GM18909 (cell line): ENCODE measurements around the gene TWNK.

Experiments
- ATAC-seq: cut with Tn5 transposase; IDR thresholded peaks from one replicate; pipeline ENCODE4 v1.9.1; 2021; ENCODE audit warnings: mild to moderate bottlenecking; ENCODE audit not compliant: unreplicated experiment, poor library complexity

Gene TWNK

DNA sequence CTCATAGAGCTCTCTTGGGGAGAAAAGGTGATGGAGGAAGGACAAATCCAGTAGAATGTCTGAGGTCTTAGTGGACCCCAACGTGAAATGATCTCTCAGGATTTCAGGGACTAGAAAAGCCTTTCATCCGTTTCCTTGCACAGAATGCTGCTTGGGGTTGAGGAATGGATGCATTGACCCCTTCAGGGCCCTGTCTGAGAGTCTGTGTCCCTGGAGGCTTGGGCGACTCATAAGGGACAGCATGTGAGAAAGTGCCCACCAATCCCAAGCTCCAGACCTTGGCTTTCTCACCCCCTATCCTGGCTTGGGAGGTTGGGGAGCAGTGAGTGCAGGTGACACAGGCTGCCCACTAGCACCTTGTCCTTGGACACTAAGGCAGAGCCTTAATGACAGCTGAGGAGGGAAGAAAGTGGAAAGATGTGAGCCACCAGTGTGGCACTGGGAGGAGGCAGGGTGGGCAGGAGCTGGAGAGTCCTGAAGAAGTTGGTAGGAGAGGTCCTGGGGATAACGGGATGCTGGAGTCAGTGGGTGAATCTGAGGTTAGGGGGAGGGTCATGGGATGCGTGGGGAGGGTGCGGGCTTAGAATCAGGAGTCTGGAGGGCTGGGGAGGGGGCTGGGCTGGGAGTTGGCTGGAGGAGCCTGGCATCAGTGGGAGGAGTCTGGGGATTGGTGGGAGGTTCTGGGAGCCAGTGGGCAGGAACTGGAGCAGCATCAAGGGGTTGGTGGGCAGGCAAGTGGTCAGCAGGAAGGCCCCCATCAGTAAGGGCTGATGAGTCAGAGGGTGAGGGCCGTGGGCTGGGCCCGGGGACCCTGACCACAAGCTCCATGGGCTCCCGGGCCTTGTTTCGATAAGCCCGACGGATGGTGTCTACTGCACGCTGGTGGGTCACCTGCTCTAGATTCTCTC, 20.8 kb downstream of the TWNK start:
- no peak for ATAC-seq

DNA sequence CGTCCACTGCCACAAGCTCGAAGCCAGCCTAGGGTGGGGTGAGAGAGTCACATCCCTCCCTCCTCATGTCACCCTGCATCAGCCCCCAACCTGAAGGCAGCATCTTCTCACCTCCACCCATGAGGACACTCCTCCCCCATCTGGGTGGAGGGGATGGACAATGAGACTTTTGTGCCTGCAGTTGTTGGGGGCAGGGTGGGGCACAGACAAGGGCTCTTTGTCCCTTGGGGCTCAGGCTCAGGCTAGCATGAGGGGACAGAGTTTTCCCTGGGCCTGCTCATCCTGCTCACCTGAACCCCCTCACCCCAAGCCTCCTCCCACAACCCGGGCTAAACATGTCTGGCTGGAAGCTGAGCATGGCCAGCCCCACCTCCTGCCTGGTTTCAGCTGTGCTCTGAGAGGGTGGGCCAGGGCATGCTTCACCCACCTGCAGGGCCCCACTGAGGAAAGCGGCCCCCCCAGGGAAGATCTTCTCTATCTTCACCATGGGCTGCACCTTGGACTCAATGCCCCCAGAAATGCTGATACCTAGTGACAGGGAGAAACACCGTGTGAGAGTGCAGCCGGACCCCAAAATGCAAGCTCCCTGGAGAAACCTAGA, 21.6 kb downstream of the TWNK start:
- no peak for ATAC-seq

DNA sequence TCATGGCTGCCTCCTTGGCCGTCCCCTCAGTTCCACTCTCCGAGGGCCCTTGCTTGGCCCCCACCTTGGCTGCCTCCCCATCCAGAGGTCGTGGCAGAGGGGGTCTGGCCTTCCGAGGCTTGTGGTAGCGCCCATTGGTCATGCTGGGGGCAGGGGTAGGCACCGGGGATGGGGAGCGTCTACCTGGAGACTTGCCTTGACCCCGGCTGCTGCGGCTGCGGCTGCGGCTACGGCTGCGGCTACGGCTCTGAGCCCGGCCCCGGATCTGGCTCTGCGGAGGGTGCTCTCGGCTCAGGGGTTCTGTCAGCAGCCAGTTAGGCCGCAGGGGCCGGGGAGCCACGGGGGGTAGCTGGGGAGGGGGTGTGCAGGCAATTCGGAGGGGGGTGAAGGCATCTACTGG, 23.0 kb downstream of the TWNK start:
- no peak for ATAC-seq

DNA sequence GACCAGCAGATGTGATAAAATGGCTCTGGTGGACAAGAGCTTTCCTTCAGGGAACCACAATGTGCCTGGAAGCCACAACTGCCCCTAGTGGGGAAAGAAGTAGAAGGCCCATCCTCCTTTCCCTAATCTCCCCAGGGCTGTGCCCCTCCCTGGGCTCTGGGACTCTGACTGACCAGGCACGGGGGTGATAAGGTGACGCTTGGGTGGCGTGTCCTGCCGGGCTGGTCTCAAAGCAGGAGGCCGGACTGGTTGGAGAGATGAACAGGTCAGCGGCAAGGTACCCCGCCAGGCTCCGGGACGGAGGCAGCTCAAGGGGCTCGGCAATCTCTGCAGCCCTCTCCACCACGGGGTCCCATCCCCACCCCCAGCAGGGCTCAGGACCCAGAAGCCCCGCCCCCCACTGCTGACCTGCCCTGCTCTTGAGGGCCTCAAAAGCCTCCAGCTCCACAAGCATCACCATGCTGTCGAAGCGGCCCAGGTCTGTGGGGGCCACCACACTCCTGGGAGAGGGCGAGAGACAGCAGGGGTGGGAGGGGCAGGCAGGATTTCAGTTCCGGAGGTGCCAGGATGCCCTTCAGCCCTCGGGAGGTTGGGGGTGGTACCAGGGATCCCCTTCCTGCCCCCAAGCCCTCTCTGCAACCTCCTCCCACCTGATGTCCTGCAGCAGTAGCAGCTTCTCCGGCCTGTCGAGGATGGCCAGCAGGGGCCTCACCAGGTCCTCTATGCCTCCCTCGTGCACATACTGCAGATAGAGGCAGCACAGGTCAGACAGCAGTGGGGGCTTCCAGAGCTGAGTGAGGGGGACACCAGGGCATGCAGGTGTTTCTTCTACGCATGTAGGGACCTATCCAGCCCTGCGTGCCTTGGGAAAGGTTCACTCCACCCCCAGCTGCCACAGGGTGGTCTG, 24.4 kb downstream of the TWNK start:
- no peak for ATAC-seq

DNA sequence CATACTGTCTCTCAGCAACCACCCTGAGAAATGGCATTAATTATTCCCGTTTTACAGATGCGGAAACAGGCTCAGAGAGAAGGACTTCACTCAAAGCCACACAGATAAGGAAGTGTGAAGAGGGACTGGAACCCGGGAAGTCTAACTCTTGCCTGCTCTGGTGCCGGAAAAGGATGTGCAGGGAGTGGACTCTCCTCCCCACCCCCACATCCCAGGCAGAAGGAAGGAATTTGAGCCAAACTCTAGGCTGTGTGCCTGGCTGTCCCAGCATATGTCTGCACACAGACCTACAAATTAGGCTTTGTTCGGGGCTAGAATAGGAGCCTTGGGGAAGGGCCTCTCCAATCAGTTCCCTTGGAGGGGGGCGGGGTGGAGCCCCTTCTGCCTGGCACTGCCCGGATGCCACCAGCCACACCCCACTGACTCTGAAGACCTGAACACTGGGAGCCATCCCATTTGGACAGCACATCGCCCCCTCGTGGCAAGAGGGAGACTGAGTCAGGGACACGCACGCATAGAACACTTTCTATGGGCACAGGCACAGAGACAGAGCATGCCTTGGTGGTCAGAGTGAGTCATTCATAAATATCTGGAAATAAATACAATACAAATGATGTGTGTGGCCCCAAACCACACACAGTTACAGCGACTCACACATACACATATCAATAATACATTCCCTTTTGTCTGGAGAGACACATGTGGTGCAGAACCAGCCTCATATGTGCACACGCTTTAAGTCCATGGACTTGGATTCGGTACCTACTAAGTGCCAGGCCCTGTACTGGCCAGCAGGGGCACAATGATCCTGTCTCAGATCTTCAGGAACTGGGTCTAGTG, 25.4 kb downstream of the TWNK start:
- peak; percentile 76 for ATAC-seq

DNA sequence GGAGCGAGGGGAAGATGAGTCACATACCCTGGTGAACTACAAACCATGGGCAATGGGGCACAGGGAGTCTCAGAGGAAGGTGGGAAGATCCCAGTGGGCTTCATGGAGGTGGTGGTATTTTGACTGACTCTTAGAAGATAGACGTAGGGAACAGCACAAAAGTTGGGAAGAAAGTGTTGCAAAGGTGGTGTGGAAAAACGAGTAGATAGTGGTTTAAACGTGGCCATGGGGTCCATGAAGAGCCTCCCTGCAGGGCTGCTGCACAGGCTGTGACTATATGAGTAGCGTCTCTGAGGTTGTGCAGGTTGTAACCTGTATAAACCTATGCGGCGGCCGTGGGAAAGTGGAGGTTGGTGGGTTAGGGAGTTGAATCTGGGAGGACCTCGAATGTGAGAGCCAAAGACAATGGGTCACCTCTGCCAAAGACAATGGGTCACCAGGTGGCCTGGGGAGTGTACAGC, 26.1 kb downstream of the TWNK start:
- ATAC-seq = no peak

DNA sequence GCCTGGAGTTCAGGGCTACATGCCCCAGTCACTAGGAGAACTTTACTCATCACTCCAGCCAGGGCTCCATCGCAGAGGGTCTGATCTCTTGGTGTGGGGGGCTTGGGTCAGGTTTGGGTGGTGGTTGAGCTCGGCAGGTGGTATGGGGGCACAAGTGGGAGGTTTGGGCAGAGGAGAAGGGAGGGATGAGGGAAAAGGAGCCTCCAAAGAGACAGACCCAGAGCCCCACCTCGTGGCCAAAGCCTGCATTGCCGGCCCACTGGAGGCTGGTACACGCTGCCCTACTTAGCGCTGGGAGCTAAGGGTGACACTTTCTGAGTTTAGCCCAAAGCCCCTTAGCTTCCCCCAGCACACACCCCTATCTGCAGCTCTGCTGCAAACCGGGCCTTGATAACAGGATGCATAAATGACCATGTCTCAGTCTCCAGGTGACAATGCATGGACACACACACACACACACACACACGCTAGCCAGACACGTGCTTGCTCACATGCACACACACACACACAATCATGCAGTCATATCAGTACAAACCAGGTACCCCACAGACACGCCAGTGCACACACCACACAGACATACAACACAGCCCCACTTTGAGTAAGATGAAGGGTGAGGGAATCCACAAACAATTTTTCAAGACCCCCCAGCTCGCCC, 27.0 kb downstream of the TWNK start:
- ATAC-seq = peak; percentile 47

DNA sequence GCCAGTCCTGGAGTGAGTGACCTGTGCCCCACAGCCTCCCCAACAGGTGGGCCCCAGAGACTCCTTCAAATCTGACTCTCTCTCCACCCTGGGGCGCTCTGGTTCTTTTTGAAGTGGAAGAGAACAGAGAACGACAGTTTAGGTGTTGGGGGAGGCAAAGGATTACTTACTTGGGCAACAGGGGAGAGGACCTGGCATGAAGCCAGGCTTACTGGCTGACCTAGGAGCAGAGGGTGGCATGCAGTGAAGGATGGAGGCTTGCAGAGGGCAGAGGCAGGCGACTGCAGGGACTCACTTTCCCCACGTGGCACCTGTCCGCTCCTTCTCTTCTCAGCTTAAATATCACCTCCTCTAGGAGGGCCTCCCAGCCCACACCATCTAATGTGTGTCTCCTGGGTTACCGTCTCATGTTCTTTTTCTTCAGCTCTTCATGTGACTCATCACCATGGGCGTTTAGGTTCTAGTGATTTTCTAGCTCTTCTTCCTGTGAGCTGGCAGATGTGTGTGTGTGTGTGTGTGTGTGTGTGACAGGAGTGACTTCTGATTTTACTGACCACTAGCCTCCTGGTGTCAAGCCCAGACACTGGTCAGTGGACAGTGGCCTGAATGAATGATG, 27.7 kb downstream of the TWNK start:
- no peak for ATAC-seq

DNA sequence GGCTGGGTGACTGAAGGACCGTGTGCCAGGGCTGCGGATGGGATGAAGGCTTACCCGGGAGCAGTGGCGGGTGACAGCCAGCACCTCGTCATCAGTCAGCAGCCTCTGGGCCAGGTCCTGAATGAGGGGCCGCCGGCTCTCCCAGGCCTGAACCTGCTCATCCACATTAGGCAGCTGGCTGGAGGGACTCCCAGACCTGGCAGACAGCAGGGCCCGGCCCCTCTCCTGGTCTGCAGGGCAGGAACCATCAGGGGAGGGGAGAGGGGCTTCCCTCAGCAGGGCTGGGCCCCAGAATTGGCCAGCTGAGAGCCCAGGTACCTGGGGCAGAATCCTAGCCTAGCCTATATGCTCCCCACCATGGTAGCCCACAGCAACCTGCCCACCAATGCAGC, 28.2 kb downstream of the TWNK start:
- no peak for ATAC-seq

DNA sequence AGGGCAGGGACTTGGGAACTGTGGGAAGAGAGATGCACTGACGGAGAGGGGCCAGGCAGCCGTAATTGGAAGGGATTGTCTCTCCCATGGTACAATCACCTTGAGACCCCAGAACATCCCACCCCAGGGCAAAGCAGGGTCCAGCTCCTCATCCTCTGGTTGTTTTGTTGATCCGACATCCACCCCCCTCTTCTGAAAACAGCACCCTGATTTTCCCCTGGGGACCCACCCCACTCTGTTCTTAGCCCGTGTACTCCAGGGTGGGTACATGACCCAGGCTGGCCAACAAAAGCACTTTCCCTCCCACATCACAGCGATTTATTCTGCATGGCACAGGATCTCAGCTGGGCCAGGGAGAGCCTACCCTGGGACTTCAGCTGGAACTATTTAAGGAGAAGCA, 29.5 kb downstream of the TWNK start:
- ATAC-seq = no peak

DNA sequence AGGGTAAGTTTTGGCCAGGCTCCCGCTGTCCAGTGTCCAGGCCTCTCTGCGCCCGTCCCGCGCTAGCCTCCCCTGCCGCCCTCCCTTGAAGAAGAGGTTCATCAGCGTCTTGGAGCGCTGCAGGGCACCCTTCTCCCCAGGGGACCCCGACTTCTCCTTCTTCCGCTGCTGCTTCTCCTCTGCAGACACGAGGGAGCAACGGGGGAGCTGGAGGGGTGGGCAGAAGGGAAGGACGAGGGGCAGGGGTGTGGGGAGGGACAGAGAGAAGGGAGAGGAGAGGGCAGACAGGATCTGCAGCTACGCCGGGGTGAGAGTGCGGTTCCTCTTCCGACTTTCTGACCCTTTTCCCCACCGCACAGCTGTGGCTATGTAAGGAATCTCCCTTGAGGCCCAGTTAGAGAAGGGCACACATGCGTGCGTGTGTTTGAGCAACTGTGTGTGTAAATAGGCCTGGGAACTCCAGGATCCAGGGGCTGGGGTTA, 30.8 kb downstream of the TWNK start:
- no peak for ATAC-seq

DNA sequence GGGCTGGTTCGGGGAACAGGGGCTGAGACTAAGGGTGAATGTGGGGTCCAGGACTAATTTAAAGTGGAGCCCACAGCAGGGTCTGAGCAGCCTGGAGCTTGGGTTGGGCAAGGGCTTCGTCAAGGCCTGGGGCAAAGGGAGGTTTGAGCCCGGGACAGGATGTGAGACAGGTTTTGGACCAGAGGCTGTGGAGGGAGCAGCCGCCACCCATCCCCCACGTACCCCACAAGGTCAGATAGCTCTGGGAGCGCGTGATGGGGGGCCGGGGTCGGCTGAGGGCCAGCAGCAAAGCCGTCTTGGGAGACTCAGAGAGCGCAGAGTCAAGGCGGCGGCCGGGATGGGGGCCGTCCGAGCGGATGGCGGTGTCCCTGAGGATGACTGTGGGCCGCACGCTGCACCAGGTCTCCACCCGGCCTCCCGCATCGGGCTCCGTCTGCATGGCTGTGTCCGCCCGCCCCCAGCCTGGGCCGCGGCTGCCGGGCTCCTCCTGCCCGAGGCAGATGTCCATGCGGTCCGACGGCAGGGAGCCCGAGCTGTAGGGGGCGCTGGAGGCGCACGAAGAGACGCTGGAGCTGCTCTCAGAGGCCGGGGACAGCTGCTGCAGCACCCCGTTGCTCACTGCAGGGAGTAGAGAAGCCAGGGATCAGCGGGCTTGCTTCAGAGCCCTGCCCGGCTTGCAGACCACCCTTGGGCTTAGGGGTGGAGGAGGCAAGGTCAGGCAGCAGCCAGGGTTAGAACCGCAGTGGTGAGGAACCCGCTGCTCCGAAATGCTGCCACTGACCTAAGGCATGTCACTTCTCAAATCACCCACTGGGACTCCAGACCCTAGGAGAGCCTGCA, 31.5 kb downstream of the TWNK start:
- ATAC-seq = no peak

DNA sequence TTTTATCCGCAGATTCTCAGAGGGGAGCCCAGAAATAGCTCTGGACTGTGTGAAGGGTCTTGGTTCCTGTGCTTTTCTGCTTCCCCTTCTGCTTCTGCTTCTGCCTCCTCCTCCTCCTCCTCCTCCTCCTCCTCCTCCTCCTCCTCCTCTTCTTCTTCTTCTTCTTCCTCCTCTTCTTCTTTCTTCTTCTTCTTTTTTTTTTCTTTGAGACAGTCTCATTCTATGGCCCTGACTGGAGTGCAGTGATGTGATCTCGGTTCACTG, 32.0 kb downstream of the TWNK start:
- ATAC-seq = no peak

DNA sequence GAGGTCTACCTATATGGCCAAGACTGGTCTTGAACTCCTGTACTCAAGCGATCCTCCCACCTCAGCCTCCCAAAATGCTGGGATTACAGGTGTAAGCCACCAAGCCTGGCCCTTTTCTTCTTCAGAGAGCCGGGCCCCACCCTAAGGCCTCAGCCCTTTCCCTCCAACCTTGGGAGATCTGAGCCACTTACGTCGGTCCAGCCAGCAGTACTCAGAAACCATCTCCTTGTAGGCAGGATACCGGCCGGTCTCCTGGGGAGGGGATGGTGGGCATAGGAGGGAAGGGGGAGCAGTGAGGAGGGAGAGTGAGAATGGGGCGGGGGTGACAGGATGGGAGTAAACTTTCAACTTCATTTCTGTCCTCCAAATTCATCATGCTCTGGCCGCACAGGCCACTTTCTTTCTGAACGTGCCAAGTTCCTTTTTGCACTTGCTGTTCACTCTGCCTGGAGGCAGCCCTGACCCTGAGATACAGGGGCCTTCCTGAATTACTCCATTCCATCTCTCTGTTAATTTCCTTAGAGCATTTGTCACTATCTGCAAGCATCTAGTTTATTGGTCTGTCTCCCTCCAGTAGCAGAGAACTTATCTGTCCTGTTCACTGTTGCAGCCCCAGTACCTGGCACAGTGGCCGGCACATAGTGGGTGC, 33.2 kb downstream of the TWNK start:
- ATAC-seq = no peak

DNA sequence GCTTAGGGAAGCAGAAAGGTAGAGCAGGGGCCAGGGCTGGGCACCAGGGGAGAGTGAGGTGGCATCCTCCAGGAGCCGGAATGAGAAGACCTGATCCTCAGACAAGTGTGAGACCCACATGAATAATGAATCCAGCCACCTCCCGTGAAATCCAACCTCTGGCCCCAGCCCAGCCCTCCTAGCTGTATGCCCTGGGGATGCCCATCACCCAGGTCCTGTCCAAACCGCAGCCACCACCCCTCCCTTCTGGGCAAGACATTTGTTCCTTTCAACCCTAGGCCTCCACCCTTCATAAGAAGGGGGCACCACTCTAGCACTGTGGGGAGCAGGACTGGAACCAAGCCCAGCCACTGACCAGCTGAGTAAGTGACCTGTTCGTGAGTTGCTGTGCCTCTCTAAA, 33.9 kb downstream of the TWNK start:
- ATAC-seq = no peak

DNA sequence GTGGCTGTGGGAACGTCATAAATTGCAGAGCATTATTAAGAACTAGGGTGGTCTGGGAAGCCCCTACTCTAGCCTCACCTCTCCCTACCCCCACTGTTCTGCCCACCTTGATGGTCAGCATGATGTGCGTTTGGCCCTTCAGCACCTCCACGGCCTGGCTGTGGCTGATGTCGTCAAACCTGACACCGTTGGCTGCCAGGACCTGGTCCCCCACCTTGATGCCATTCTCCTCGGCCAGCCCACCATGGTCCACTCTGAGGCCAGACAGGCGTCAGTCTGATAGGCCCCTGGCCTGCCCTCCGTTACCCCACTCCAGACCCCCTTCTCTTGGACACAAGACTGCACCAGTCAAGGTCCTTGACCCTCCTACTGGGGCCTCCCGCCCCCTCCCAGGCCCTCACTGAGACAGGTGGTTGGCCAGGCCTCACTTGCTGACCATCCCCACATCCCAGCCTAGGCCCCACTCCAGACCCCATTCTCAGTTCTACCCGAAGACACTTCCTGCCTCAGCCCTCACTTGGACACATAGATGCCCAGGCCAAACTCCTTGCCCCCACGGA, 34.4 kb downstream of the TWNK start:
- ATAC-seq = no peak

DNA sequence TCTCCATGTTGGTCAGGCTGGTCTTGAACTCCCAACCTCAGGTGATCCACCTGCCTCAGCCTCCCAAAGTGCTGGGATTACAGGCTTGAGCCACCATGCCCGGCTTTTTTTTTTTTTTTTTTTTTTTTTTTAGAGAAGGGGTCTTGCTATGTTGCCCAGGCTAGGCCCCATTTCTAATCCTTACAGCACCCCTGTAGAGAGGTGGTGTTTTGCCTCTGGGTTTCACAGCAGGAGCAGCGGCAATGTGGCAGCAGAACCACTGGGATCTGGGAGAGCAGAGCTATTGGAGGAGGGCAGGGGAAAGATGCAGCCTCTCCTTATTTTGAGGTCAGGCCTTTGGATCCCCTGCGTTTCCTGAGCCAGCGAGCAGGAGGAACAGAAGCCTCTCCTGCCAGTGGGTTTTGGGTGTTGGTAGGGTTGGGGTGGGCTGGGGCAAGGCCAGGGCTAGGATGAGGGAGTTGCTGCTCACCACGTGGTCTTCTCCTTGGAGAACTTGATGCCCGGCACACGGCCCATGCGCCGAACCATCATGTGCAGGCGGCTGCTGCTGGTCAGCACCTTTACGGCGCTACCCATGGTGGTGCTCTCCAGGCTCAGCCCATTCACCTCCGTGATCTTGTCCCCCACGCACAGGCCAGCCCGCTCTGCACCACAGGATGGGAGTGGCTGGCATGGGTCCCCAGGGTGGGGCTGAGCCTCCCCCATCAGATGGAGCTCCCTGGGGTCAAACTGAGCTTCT, 35.8 kb downstream of the TWNK start:
- no peak for ATAC-seq
